ENCODE results near the gene SMOC1. TPM values are rescaled to one million over a fixed set of nuclear protein-coding genes. Genes with fewer than 3 reads are reported as not detected.
A peak's percentile ranks its signal among the peaks of the same experiment; 100 is the strongest.

The SMOC1 gene
- polyA plus RNA-seq, 1 donor, result 0.85 TPM

GRCh38 chr14:69979882-69980281 lies 100.7 kb downstream of the SMOC1 start:
- H3K4me1 ChIP-seq (ENCODE audit: control insufficient read depth, insufficient read depth, low read length), result peaks cover 25% of the 10 kb centered on the region
- H3K27ac ChIP-seq (ENCODE audit: low read length), result no peak overlapping the region
- WGBS (ENCODE audit: insufficient coverage, low lambda C conversion rate), result no CpG with 5 or more reads among the region's 1 CpG
- no peak overlapping the region for H3K4me3 ChIP-seq (ENCODE audit: low read length)
- no peaks in the 10 kb centered on the region for H3K36me3 ChIP-seq (ENCODE audit: control insufficient read depth, insufficient read depth, low read length)
- H3K9me3 ChIP-seq (ENCODE audit: control insufficient read depth, low read depth, low read length), result no peaks in the 10 kb centered on the region
- no peaks in the 10 kb centered on the region for H3K27me3 ChIP-seq (ENCODE audit: control insufficient read depth, insufficient read depth, low read length)
- no peak for DNase-seq

- Histone ChIP-seq H3K4me1 (ENCODE audit: control insufficient read depth, insufficient read depth, low read length) (peaks cover 25% of the 10 kb centered on the region), H3K9me3 (ENCODE audit: control insufficient read depth, low read depth, low read length) (no peaks in the 10 kb centered on the region), H3K4me3 (ENCODE audit: low read length) (no peak overlapping the region), H3K36me3 (ENCODE audit: control insufficient read depth, insufficient read depth, low read length) (no peaks in the 10 kb centered on the region), H3K27me3 (ENCODE audit: control insufficient read depth, insufficient read depth, low read length) (no peaks in the 10 kb centered on the region), H3K27ac (ENCODE audit: low read length) (peak overlapping the region; percentile 2)
- 60% methylated on average over 1 of the region's 15 CpGs for WGBS (ENCODE audit: insufficient coverage, low lambda C conversion rate)
- DNase-seq, result peak; percentile 38 to 68
Measured at GRCh38 chr14:69980457-69981425, 101.5 kb downstream of the SMOC1 start.

- peaks cover 25% of the 10 kb centered on the region for H3K4me1 ChIP-seq (ENCODE audit: control insufficient read depth, insufficient read depth, low read length)
- DNase-seq, result no peak
- H3K4me3 ChIP-seq (ENCODE audit: low read length), result no peak overlapping the region
- H3K9me3 ChIP-seq (ENCODE audit: control insufficient read depth, low read depth, low read length), result no peaks in the 10 kb centered on the region
- no peaks in the 10 kb centered on the region for H3K36me3 ChIP-seq (ENCODE audit: control insufficient read depth, insufficient read depth, low read length)
- 81% methylated on average over 3 of the region's 6 CpGs for WGBS (ENCODE audit: insufficient coverage, low lambda C conversion rate)
- H3K27me3 ChIP-seq (ENCODE audit: control insufficient read depth, insufficient read depth, low read length), result no peaks in the 10 kb centered on the region
- H3K27ac ChIP-seq (ENCODE audit: low read length), result no peak overlapping the region
Measured at GRCh38 chr14:69982220-69982839, 103.1 kb downstream of the SMOC1 start.

- H3K4me1 ChIP-seq (ENCODE audit: control insufficient read depth, insufficient read depth, low read length), result peaks cover 25% of the 10 kb centered on the region
- H3K27me3 ChIP-seq (ENCODE audit: control insufficient read depth, insufficient read depth, low read length), result no peaks in the 10 kb centered on the region
- no peaks in the 10 kb centered on the region for H3K36me3 ChIP-seq (ENCODE audit: control insufficient read depth, insufficient read depth, low read length)
- no peaks in the 10 kb centered on the region for H3K9me3 ChIP-seq (ENCODE audit: control insufficient read depth, low read depth, low read length)
- H3K4me3 ChIP-seq (ENCODE audit: low read length), result no peak overlapping the region
- 82% methylated on average over 2 of the region's 7 CpGs for WGBS (ENCODE audit: insufficient coverage, low lambda C conversion rate)
- no peak overlapping the region for H3K27ac ChIP-seq (ENCODE audit: low read length)
- DNase-seq, result no peak
Measured at GRCh38 chr14:69982886-69983285, 103.7 kb downstream of the SMOC1 start.

GRCh38 chr14:69983317-69983716 lies 104.1 kb downstream of the SMOC1 start:
- Histone ChIP-seq H3K36me3 (ENCODE audit: control insufficient read depth, insufficient read depth, low read length) (no peaks in the 10 kb centered on the region), H3K4me3 (ENCODE audit: low read length) (no peak overlapping the region), H3K9me3 (ENCODE audit: control insufficient read depth, low read depth, low read length) (no peaks in the 10 kb centered on the region), H3K27ac (ENCODE audit: low read length) (no peak overlapping the region), H3K27me3 (ENCODE audit: control insufficient read depth, insufficient read depth, low read length) (no peaks in the 10 kb centered on the region), H3K4me1 (ENCODE audit: control insufficient read depth, insufficient read depth, low read length) (peaks cover 25% of the 10 kb centered on the region)
- no CpG with 5 or more reads among the region's 4 CpGs for WGBS (ENCODE audit: insufficient coverage, low lambda C conversion rate)
- DNase-seq, result no peak

- H3K4me3 ChIP-seq (ENCODE audit: low read length), result no peak overlapping the region
- no peak for DNase-seq
- H3K27ac ChIP-seq (ENCODE audit: low read length), result no peak overlapping the region
- H3K27me3 ChIP-seq (ENCODE audit: control insufficient read depth, insufficient read depth, low read length), result no peaks in the 10 kb centered on the region
- no peaks in the 10 kb centered on the region for H3K36me3 ChIP-seq (ENCODE audit: control insufficient read depth, insufficient read depth, low read length)
- no CpG with 5 or more reads among the region's 1 CpG for WGBS (ENCODE audit: insufficient coverage, low lambda C conversion rate)
- H3K4me1 ChIP-seq (ENCODE audit: control insufficient read depth, insufficient read depth, low read length), result peaks cover 16% of the 10 kb centered on the region
- H3K9me3 ChIP-seq (ENCODE audit: control insufficient read depth, low read depth, low read length), result no peaks in the 10 kb centered on the region
Measured at GRCh38 chr14:69985463-69985862, 106.2 kb downstream of the SMOC1 start.

- WGBS (ENCODE audit: insufficient coverage, low lambda C conversion rate), result 81% methylated on average over 3 of the region's 7 CpGs
- peaks cover 8% of the 10 kb centered on the region for H3K4me1 ChIP-seq (ENCODE audit: control insufficient read depth, insufficient read depth, low read length)
- H3K27me3 ChIP-seq (ENCODE audit: control insufficient read depth, insufficient read depth, low read length), result no peaks in the 10 kb centered on the region
- no peak for DNase-seq
- H3K4me3 ChIP-seq (ENCODE audit: low read length), result no peak overlapping the region
- H3K27ac ChIP-seq (ENCODE audit: low read length), result no peak overlapping the region
- no peaks in the 10 kb centered on the region for H3K36me3 ChIP-seq (ENCODE audit: control insufficient read depth, insufficient read depth, low read length)
- H3K9me3 ChIP-seq (ENCODE audit: control insufficient read depth, low read depth, low read length), result no peaks in the 10 kb centered on the region
Measured at GRCh38 chr14:69986336-69986735, 107.1 kb downstream of the SMOC1 start.

- no peaks in the 10 kb centered on the region for H3K27me3 ChIP-seq (ENCODE audit: control insufficient read depth, insufficient read depth, low read length)
- H3K4me1 ChIP-seq (ENCODE audit: control insufficient read depth, insufficient read depth, low read length), result no peaks in the 10 kb centered on the region
- no peak overlapping the region for H3K4me3 ChIP-seq (ENCODE audit: low read length)
- no peaks in the 10 kb centered on the region for H3K36me3 ChIP-seq (ENCODE audit: control insufficient read depth, insufficient read depth, low read length)
- no peaks in the 10 kb centered on the region for H3K9me3 ChIP-seq (ENCODE audit: control insufficient read depth, low read depth, low read length)
- no peak for DNase-seq
- H3K27ac ChIP-seq (ENCODE audit: low read length), result no peak overlapping the region
- WGBS (ENCODE audit: insufficient coverage, low lambda C conversion rate), result 90% methylated on average over 2 of the region's 13 CpGs
Measured at GRCh38 chr14:69987406-69988121, 108.3 kb downstream of the SMOC1 start.

GRCh38 chr14:69988979-69989378 lies 109.8 kb downstream of the SMOC1 start:
- Histone ChIP-seq H3K27ac (ENCODE audit: low read length) (no peak overlapping the region), H3K4me3 (ENCODE audit: low read length) (no peak overlapping the region), H3K4me1 (ENCODE audit: control insufficient read depth, insufficient read depth, low read length) (no peaks in the 10 kb centered on the region), H3K9me3 (ENCODE audit: control insufficient read depth, low read depth, low read length) (no peaks in the 10 kb centered on the region), H3K27me3 (ENCODE audit: control insufficient read depth, insufficient read depth, low read length) (no peaks in the 10 kb centered on the region), H3K36me3 (ENCODE audit: control insufficient read depth, insufficient read depth, low read length) (no peaks in the 10 kb centered on the region)
- no peak for DNase-seq

- WGBS (ENCODE audit: insufficient coverage, low lambda C conversion rate), result no CpG with 5 or more reads among the region's 3 CpGs
- Histone ChIP-seq H3K4me3 (ENCODE audit: low read length) (no peak overlapping the region), H3K36me3 (ENCODE audit: control insufficient read depth, insufficient read depth, low read length) (no peaks in the 10 kb centered on the region), H3K27ac (ENCODE audit: low read length) (no peak overlapping the region), H3K27me3 (ENCODE audit: control insufficient read depth, insufficient read depth, low read length) (no peaks in the 10 kb centered on the region), H3K9me3 (ENCODE audit: control insufficient read depth, low read depth, low read length) (no peaks in the 10 kb centered on the region), H3K4me1 (ENCODE audit: control insufficient read depth, insufficient read depth, low read length) (no peaks in the 10 kb centered on the region)
- no peak for DNase-seq
Measured at GRCh38 chr14:69989622-69990021, 110.4 kb downstream of the SMOC1 start.

Measured in large intestine (tissue), 3 donors.